ENCODE data around the gene HOMEZ. TPM values are rescaled to one million over a fixed set of nuclear protein-coding genes. Genes with fewer than 3 reads are reported as not detected.

The HOMEZ gene
- total and polyA plus RNA-seq, 2 experiments from 2014 or later = 5.3 to 7.9 TPM

DNA sequence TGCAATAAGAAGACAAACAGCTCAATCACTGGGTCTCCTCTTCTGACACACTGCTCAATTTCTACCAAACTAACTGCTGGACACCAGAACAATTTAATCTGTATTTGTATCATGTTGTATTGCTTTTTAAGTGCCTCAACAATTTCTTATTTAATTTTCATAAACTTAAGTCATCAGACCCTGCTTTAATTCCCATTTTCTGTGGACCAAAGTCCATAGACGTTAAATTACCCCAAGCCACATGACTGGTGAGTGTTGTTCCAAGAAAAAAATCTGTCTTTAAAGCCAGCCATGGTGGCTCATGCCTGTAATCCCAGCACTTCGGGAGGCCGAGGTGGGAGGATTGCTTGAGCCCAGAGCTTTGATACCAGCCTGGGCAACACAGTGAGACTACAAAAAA is 8.7 kb downstream of the HOMEZ start:
- Histone ChIP-seq H4K20me1 (replicated peaks; ENCODE audit: insufficient read depth) (peaks cover 9% of the 10 kb centered on the region), H3K36me3 (ENCODE audit: insufficient read depth) (no peaks in the 10 kb centered on the region), H3K4me2 (no peak overlapping the region), H3K27ac (ENCODE audit: low read depth) (no peak overlapping the region), H2AFZ (no peak overlapping the region), H3K4me1 (ENCODE audit: insufficient read depth) (peaks cover 10% of the 10 kb centered on the region; the same call in 1 of the 2 replicates), H3F3A (replicated peaks; ENCODE audit: low read depth) (peaks cover 8% of the 10 kb centered on the region; the same call in 1 of the 2 replicates), H3K9me2 (ENCODE audit: insufficient read depth) (no peaks in the 10 kb centered on the region), H3K79me2 (replicated peaks; ENCODE audit: insufficient read depth) (no peaks in the 10 kb centered on the region), H3K27me3 (ENCODE audit: insufficient read depth) (peaks cover 77% of the 10 kb centered on the region), H3K4me3 (no peak overlapping the region)
- TF ChIP-seq, protein P1, sequence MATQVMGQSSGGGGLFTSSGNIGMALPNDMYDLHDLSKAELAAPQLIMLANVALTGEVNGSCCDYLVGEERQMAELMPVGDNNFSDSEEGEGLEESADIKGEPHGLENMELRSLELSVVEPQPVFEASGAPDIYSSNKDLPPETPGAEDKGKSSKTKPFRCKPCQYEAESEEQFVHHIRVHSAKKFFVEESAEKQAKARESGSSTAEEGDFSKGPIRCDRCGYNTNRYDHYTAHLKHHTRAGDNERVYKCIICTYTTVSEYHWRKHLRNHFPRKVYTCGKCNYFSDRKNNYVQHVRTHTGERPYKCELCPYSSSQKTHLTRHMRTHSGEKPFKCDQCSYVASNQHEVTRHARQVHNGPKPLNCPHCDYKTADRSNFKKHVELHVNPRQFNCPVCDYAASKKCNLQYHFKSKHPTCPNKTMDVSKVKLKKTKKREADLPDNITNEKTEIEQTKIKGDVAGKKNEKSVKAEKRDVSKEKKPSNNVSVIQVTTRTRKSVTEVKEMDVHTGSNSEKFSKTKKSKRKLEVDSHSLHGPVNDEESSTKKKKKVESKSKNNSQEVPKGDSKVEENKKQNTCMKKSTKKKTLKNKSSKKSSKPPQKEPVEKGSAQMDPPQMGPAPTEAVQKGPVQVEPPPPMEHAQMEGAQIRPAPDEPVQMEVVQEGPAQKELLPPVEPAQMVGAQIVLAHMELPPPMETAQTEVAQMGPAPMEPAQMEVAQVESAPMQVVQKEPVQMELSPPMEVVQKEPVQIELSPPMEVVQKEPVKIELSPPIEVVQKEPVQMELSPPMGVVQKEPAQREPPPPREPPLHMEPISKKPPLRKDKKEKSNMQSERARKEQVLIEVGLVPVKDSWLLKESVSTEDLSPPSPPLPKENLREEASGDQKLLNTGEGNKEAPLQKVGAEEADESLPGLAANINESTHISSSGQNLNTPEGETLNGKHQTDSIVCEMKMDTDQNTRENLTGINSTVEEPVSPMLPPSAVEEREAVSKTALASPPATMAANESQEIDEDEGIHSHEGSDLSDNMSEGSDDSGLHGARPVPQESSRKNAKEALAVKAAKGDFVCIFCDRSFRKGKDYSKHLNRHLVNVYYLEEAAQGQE (IDR thresholded peaks at IDR 0.05; ENCODE audit: unreplicated experiment) = no peak
- TF ChIP-seq NANOG (IDR thresholded peaks at IDR 0.05; ENCODE audit: borderline replicate concordance) = no peak
- TF ChIP-seq JUNB (IDR thresholded peaks at IDR 0.05; ENCODE audit: unreplicated experiment) = no peak
- TF ChIP-seq, protein P2, sequence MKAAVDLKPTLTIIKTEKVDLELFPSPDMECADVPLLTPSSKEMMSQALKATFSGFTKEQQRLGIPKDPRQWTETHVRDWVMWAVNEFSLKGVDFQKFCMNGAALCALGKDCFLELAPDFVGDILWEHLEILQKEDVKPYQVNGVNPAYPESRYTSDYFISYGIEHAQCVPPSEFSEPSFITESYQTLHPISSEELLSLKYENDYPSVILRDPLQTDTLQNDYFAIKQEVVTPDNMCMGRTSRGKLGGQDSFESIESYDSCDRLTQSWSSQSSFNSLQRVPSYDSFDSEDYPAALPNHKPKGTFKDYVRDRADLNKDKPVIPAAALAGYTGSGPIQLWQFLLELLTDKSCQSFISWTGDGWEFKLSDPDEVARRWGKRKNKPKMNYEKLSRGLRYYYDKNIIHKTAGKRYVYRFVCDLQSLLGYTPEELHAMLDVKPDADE (IDR thresholded peaks at IDR 0.05) = no peak
- TF ChIP-seq ZNF114 (CRISPR knock-in tag; IDR thresholded peaks at IDR 0.05) = no peak
- TF ChIP-seq, protein P3, sequence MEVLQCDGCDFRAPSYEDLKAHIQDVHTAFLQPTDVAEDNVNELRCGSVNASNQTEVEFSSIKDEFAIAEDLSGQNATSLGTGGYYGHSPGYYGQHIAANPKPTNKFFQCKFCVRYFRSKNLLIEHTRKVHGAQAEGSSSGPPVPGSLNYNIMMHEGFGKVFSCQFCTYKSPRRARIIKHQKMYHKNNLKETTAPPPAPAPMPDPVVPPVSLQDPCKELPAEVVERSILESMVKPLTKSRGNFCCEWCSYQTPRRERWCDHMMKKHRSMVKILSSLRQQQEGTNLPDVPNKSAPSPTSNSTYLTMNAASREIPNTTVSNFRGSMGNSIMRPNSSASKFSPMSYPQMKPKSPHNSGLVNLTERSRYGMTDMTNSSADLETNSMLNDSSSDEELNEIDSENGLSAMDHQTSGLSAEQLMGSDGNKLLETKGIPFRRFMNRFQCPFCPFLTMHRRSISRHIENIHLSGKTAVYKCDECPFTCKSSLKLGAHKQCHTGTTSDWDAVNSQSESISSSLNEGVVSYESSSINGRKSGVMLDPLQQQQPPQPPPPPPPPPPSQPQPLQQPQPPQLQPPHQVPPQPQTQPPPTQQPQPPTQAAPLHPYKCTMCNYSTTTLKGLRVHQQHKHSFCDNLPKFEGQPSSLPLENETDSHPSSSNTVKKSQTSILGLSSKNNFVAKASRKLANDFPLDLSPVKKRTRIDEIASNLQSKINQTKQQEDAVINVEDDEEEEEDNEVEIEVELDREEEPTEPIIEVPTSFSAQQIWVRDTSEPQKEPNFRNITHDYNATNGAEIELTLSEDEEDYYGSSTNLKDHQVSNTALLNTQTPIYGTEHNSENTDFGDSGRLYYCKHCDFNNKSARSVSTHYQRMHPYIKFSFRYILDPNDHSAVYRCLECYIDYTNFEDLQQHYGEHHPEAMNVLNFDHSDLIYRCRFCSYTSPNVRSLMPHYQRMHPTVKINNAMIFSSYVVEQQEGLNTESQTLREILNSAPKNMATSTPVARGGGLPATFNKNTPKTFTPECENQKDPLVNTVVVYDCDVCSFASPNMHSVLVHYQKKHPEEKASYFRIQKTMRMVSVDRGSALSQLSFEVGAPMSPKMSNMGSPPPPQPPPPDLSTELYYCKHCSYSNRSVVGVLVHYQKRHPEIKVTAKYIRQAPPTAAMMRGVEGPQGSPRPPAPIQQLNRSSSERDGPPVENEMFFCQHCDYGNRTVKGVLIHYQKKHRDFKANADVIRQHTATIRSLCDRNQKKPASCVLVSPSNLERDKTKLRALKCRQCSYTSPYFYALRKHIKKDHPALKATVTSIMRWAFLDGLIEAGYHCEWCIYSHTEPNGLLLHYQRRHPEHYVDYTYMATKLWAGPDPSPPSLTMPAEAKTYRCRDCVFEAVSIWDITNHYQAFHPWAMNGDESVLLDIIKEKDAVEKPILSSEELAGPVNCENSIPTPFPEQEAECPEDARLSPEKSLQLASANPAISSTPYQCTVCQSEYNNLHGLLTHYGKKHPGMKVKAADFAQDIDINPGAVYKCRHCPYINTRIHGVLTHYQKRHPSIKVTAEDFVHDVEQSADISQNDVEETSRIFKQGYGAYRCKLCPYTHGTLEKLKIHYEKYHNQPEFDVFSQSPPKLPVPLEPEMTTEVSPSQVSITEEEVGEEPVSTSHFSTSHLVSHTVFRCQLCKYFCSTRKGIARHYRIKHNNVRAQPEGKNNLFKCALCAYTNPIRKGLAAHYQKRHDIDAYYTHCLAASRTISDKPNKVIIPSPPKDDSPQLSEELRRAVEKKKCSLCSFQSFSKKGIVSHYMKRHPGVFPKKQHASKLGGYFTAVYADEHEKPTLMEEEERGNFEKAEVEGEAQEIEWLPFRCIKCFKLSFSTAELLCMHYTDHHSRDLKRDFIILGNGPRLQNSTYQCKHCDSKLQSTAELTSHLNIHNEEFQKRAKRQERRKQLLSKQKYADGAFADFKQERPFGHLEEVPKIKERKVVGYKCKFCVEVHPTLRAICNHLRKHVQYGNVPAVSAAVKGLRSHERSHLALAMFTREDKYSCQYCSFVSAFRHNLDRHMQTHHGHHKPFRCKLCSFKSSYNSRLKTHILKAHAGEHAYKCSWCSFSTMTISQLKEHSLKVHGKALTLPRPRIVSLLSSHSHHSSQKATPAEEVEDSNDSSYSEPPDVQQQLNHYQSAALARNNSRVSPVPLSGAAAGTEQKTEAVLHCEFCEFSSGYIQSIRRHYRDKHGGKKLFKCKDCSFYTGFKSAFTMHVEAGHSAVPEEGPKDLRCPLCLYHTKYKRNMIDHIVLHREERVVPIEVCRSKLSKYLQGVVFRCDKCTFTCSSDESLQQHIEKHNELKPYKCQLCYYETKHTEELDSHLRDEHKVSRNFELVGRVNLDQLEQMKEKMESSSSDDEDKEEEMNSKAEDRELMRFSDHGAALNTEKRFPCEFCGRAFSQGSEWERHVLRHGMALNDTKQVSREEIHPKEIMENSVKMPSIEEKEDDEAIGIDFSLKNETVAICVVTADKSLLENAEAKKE (CRISPR knock-in tag; IDR thresholded peaks at IDR 0.05) = no peak
- no peak for TF ChIP-seq EZH2 (IDR thresholded peaks at IDR 0.05; ENCODE audit: low read depth, unreplicated experiment)
- TF ChIP-seq STAT1 (IDR thresholded peaks at IDR 0.05; ENCODE audit: unreplicated experiment) = no peak
- TF ChIP-seq POLR2AphosphoS5 (IDR thresholded peaks at IDR 0.05; ENCODE audit: low read depth) = no peak
- TF ChIP-seq ZNF331 (CRISPR knock-in tag; IDR thresholded peaks at IDR 0.05; ENCODE audit: low read depth) = no peak
- TF ChIP-seq EZH2phosphoT487 (IDR thresholded peaks at IDR 0.05; ENCODE audit: unreplicated experiment) = no peak
- no peak for TF ChIP-seq CREB1 (CRISPR knock-in tag; IDR thresholded peaks at IDR 0.05; ENCODE audit: low read depth)
- TF ChIP-seq, protein P4, sequence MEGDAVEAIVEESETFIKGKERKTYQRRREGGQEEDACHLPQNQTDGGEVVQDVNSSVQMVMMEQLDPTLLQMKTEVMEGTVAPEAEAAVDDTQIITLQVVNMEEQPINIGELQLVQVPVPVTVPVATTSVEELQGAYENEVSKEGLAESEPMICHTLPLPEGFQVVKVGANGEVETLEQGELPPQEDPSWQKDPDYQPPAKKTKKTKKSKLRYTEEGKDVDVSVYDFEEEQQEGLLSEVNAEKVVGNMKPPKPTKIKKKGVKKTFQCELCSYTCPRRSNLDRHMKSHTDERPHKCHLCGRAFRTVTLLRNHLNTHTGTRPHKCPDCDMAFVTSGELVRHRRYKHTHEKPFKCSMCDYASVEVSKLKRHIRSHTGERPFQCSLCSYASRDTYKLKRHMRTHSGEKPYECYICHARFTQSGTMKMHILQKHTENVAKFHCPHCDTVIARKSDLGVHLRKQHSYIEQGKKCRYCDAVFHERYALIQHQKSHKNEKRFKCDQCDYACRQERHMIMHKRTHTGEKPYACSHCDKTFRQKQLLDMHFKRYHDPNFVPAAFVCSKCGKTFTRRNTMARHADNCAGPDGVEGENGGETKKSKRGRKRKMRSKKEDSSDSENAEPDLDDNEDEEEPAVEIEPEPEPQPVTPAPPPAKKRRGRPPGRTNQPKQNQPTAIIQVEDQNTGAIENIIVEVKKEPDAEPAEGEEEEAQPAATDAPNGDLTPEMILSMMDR (conservative IDR thresholded peaks at IDR 0.05; ENCODE audit: low read depth in 2 of 2) = no peak
- ATAC-seq = no peak
- Mint-ChIP-seq H3K4me1 (peaks cover 11% of the 10 kb centered on the region), H3K27ac (no peak overlapping the region), H3K4me3 (no peak overlapping the region), H3K27me3 (ENCODE audit: insufficient read depth, low read depth, poor library complexity) (peaks cover 34% of the 10 kb centered on the region), H3K9me3 (peaks cover 4% of the 10 kb centered on the region; the same call in 2 of the 3 replicates), H3K36me3 (ENCODE audit: low read depth) (peaks cover 18% of the 10 kb centered on the region)
- DNase-seq (ENCODE audit: low spot score) = no peak
